MCF 10A (cell line): ENCODE data around the gene TARDBP. TPM values are rescaled to one million over a fixed set of nuclear protein-coding genes. Genes with fewer than 3 reads are reported as not detected.
"Not testable (repeated sequence)": the region's sequence is repeated elsewhere in the genome, so short reads cannot be mapped to it uniquely, and the experiment has no call there.

Source experiments
- BruUV-seq: library from RNA; stranded (reverse); fragments of 400-500 nt; replicated peaks from 2 replicates; lab custom pipeline; 2021; lab: Mats Ljungman, UMichigan
- CTCF ChIA-PET: fragments of 300-600 bp; sonication (Branson Sonifier 250); formaldehyde crosslinking; extraction: SDS; loops from one replicate; lab custom pipeline; 2021; ENCODE audit warnings: antibody characterized with exemption, inconsistent platforms; lab: Yijun Ruan, JAX
- POLR2A ChIA-PET: fragments of 300-600, 350-650 bp; sonication (Branson Sonifier 250); formaldehyde crosslinking; extraction: SDS; loops from one replicate; lab custom pipeline; 2020; ENCODE audit warnings: antibody characterized with exemption, inconsistent platforms; lab: Yijun Ruan, JAX
- DNase-seq: peaks from one replicate; pipeline ENCODE4 v3.0.0-alpha.2; 2018; ENCODE audit not compliant: unreplicated experiment
- H3K27ac Mint-ChIP-seq: one replicate; pipeline ENCODE4 v1.8.0; 2022; ENCODE audit warnings: mild to moderate bottlenecking, low read depth, mixed read lengths; ENCODE audit not compliant: unreplicated experiment
- H3K27me3 Mint-ChIP-seq: one replicate; pipeline ENCODE4 v1.8.0; 2022; ENCODE audit warnings: mixed read lengths; ENCODE audit not compliant: insufficient read depth, unreplicated experiment
- H3K36me3 Mint-ChIP-seq: one replicate; pipeline ENCODE4 v1.8.0; 2022; ENCODE audit warnings: mild to moderate bottlenecking, moderate library complexity, mixed read lengths; ENCODE audit not compliant: insufficient read depth, unreplicated experiment
- H3K4me1 Mint-ChIP-seq: one replicate; pipeline ENCODE4 v1.8.0; 2022; ENCODE audit warnings: mixed read lengths; ENCODE audit not compliant: insufficient read depth, unreplicated experiment
- H3K4me3 Mint-ChIP-seq: one replicate; pipeline ENCODE4 v1.8.0; 2022; ENCODE audit warnings: mild to moderate bottlenecking, moderate library complexity, mixed read lengths; ENCODE audit not compliant: unreplicated experiment
- H3K9me3 Mint-ChIP-seq: one replicate; pipeline ENCODE4 v1.8.0; 2022; ENCODE audit warnings: mixed read lengths; ENCODE audit not compliant: unreplicated experiment
- intact Hi-C: fragments of 100-400 bp; cut with micrococcal nuclease; formaldehyde crosslinking; loops from 2 replicates; pipeline ENCODE4 v1.14.1; 2022
- total RNA-seq: library from RNA; stranded (reverse); gene quantifications from 2 replicates; pipeline ENCODE4 v1.2.3, GENCODE V29; 2022
- TF ChIP-seq, protein P1 (sequence below): fragments of 200-600 bp; IDR thresholded peaks from one replicate; pipeline ENCODE4 v1.8.0; 2022; ENCODE audit warnings: antibody characterized with exemption, mild to moderate bottlenecking; ENCODE audit not compliant: unreplicated experiment

TARDBP gene
- total RNA-seq, 1 experiment from 2014 or later = 144 TPM

DNA sequence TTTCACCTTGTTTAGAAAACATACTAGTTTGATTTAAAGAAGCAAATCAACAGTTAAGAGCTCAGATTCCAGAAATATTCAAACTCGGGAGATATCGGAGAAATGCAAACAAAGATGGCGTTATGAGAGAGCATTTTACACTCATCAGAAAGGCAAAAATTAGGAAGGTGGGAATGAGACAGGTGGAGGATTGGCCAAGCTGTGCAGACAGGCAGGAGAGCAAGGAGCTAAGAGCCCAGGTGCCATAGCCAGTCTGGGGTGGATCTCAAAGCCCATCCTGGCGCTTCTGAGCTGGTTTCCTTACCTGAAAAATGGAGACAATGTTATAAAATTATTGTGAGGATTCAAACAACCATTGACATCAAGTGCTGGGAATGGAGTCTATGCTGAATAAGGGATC, 19.6 kb upstream of the TARDBP start:
- CTCF ChIA-PET = interaction anchor here (0.6 kb wide), 2 partner anchors 25 to 1082 kb away, joined by 3 read pairs; no protein-coding TSS in a partner anchor
- intact Hi-C loops = no loop called here
- H3K27ac Mint-ChIP-seq = no peak overlapping the region
- H3K4me3 Mint-ChIP-seq = no peak overlapping the region
- POLR2A ChIA-PET = interaction anchor here (1.5 kb wide), 1 partner anchor 20 kb away, joined by 8 read pairs; the partner anchor contains the start of gene TARDBP
- H3K36me3 Mint-ChIP-seq = no peaks in the 10 kb centered on the region
- TF ChIP-seq, protein P1, sequence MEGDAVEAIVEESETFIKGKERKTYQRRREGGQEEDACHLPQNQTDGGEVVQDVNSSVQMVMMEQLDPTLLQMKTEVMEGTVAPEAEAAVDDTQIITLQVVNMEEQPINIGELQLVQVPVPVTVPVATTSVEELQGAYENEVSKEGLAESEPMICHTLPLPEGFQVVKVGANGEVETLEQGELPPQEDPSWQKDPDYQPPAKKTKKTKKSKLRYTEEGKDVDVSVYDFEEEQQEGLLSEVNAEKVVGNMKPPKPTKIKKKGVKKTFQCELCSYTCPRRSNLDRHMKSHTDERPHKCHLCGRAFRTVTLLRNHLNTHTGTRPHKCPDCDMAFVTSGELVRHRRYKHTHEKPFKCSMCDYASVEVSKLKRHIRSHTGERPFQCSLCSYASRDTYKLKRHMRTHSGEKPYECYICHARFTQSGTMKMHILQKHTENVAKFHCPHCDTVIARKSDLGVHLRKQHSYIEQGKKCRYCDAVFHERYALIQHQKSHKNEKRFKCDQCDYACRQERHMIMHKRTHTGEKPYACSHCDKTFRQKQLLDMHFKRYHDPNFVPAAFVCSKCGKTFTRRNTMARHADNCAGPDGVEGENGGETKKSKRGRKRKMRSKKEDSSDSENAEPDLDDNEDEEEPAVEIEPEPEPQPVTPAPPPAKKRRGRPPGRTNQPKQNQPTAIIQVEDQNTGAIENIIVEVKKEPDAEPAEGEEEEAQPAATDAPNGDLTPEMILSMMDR = no peak
- no peak for DNase-seq
- H3K27me3 Mint-ChIP-seq = peaks cover 5% of the 10 kb centered on the region
- no TSS peak for BruUV-seq
- H3K4me1 Mint-ChIP-seq = no peaks in the 10 kb centered on the region
- H3K9me3 Mint-ChIP-seq = no peaks in the 10 kb centered on the region

DNA sequence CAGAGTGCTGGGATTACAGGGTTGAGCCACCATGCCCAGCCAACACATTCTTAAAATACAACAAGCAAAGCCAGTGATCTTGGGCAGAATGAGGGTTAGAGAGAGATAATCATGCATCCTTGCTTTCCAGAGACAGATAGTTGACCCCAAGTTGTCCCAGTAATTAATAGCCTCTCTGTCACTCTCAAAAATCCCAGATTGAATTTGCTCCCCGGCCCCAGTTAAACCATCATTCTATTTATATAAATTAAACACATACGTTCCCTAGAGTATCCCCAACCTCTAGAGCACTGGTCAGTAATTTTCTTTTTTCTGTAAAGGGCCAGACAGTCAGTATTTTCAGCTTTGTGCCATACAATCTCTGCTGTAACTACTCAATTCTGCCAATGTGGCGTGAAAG, 16.4 kb upstream of the TARDBP start:
- H3K4me3 Mint-ChIP-seq = no peak overlapping the region
- POLR2A ChIA-PET = no interaction called here
- H3K36me3 Mint-ChIP-seq = no peaks in the 10 kb centered on the region
- CTCF ChIA-PET = no interaction called here
- no peaks in the 10 kb centered on the region for H3K9me3 Mint-ChIP-seq
- intact Hi-C loops = no loop called here
- no peak for DNase-seq
- TF ChIP-seq, protein P1 = no peak
- H3K27me3 Mint-ChIP-seq = no peaks in the 10 kb centered on the region
- H3K27ac Mint-ChIP-seq = no peak overlapping the region
- H3K4me1 Mint-ChIP-seq = no peaks in the 10 kb centered on the region
- no TSS peak for BruUV-seq

DNA sequence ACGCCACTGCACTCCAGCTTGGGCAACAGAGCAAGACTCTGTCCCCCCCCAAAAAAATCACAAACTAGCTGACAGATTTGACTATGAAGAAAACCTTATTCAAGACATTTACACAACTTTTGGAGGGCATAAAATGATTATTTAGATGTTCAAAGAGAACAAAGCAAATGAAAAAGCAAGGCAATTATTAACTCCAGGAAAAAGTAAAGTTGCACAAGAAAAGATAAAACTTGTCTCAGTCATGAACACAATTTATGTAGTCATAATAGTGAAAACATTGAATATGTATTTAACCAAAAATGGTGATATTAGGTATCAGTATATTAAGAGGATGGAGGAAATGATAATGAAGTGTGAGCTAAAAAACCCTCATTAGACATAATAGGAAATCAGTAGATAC, 11.9 kb upstream of the TARDBP start:
- H3K27ac Mint-ChIP-seq = no peak overlapping the region
- ChIA-PET POLR2A (interaction anchor here (2.0 kb wide), 1 partner anchor 12 kb away, joined by 6 read pairs; no protein-coding TSS in a partner anchor), CTCF (interaction anchor here (0.5 kb wide), 1 partner anchor 17 kb away, joined by 8 read pairs; no protein-coding TSS in a partner anchor)
- no peak overlapping the region for H3K4me3 Mint-ChIP-seq
- BruUV-seq = no TSS peak
- H3K9me3 Mint-ChIP-seq = no peaks in the 10 kb centered on the region
- no peaks in the 10 kb centered on the region for H3K36me3 Mint-ChIP-seq
- intact Hi-C loops = no loop called here
- H3K4me1 Mint-ChIP-seq = no peaks in the 10 kb centered on the region
- no peaks in the 10 kb centered on the region for H3K27me3 Mint-ChIP-seq
- TF ChIP-seq, protein P1 = no peak
- DNase-seq = no peak

DNA sequence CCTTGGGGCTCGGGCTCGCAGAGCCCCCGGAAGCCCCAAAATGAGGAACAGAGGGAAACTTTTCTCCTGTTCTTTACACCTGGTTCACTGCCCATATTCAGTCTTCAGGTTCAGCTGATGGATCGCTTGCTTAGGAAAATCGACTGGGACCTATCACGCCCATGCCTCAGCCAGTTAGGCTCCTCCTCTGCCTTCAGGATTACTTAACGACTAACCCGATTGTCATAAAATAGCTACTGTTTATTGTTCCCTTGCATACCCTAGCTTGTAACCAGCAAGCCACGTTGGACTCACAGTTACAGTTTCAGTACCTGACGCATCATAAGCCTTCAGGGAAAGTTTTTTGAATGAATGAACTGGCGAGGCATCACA, 692 bp downstream of the TARDBP start:
- POLR2A ChIA-PET = interaction anchor here (0.7 to 2.5 kb wide), 19 partner anchors 9 to 894 kb away, joined by 3 to 23 read pairs (median 6); partner anchors contain the start of gene SRM
- no peak for DNase-seq
- H3K36me3 Mint-ChIP-seq = peaks cover 51% of the 10 kb centered on the region
- no peaks in the 10 kb centered on the region for H3K9me3 Mint-ChIP-seq
- peak overlapping the region; percentile 100 for H3K27ac Mint-ChIP-seq
- no peaks in the 10 kb centered on the region for H3K4me1 Mint-ChIP-seq
- no peaks in the 10 kb centered on the region for H3K27me3 Mint-ChIP-seq
- peak overlapping the region; percentile 83 for H3K4me3 Mint-ChIP-seq
- intact Hi-C loops = loop anchor here (2.0 to 5.0 kb wide), 2 partner anchors 36 to 506 kb away; no protein-coding TSS in a partner anchor
- TF ChIP-seq, protein P1 = no peak
- no TSS peak for BruUV-seq
- CTCF ChIA-PET = interaction anchor here (0.7 to 1.0 kb wide), 3 partner anchors 24 to 485 kb away, joined by 3 to 4 read pairs (median 3); no protein-coding TSS in a partner anchor

DNA sequence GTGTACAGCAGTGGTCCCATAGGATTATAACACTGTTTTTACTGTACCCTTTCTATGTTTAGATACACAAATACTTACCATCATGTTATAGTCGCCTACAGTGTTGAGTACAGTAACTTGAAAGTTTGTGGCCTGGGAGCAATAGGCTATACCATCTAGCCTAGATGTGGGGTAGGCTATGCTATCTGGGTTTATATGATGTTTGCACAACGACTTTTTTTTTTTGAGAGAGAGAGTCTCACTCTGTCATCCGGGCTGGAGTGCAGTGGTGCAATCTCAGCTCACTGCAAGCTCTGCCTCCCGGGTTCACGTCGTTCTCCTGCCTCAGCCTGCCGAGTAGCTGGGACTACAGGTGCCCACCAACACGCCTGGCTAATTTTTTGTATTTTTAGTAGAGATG, 6.9 kb downstream of the TARDBP start:
- H3K27me3 Mint-ChIP-seq, H3K27ac Mint-ChIP-seq, intact Hi-C loops, CTCF ChIA-PET, H3K4me3 Mint-ChIP-seq, BruUV-seq, POLR2A ChIA-PET, H3K9me3 Mint-ChIP-seq, DNase-seq: not testable (repeated sequence)
- H3K4me1 Mint-ChIP-seq = peaks cover 12% of the 10 kb centered on the region
- peaks cover 98% of the 10 kb centered on the region for H3K36me3 Mint-ChIP-seq
